ENCODE results near the gene GALNT10.

GRCh38 chr5:154467655-154468354, 277.3 kb downstream of the GALNT10 start:
- TF ChIP-seq EZH2 (IDR thresholded peaks at IDR 0.05; ENCODE audit: borderline replicate concordance, low read depth, low read length, severe bottlenecking), result no peak
- TF ChIP-seq CTCF (IDR thresholded peaks at IDR 0.05; ENCODE audit: borderline replicate concordance, extremely low read depth, low read length, poor library complexity, severe bottlenecking), result peak; percentile 93
